ENCODE data around the gene TTC9. TPM values are rescaled to one million over a fixed set of nuclear protein-coding genes. Genes with fewer than 3 reads are reported as not detected.
"Not testable (repeated sequence)": the region's sequence is repeated elsewhere in the genome, so short reads cannot be mapped to it uniquely, and the experiment has no call there.

TTC9 gene
- total and polyA plus RNA-seq, 4 experiments from 2014 or later = 9.2 to 25.9 (median 20.8) TPM

GRCh38 chr14:70697701-70698100 lies 56.0 kb downstream of the TTC9 start:
- Mint-ChIP-seq H3K4me3 (no peak overlapping the region), H3K27me3 (no peaks in the 10 kb centered on the region), H3K9me3 (no peaks in the 10 kb centered on the region), H3K36me3 (no peaks in the 10 kb centered on the region), H3K4me1 (peaks cover 0 to 4% (median 0%) of the 10 kb centered on the region in 4 donors), H3K27ac (no peak overlapping the region)
- Histone ChIP-seq H3K9me3 (ENCODE audit: control insufficient read depth in 1 of 2, low read length in 2 of 2) (no peaks in the 10 kb centered on the region), H3K36me3 (ENCODE audit: insufficient read depth, low read length) (no peaks in the 10 kb centered on the region), H3K27ac (ENCODE audit: low read depth, low read length) (no peak overlapping the region), H3K4me3 (ENCODE audit: low read length in 2 of 2) (no peak overlapping the region), H3K4me1 (ENCODE audit: insufficient read depth, low read length) (no peaks in the 10 kb centered on the region), H3K27me3 (ENCODE audit: insufficient read depth, low read length) (no peaks in the 10 kb centered on the region)
- intact Hi-C loops (cut with micrococcal nuclease) = no loop called here
- POLR2A ChIA-PET (ENCODE audit: partially characterized antibody) = no interaction called here
- DNase-seq = no peak
- CTCF ChIA-PET (ENCODE audit: partially characterized antibody) = no interaction called here

GRCh38 chr14:70698288-70698687 lies 56.6 kb downstream of the TTC9 start:
- Histone ChIP-seq H3K27me3 (ENCODE audit: insufficient read depth, low read length) (no peaks in the 10 kb centered on the region), H3K36me3 (ENCODE audit: insufficient read depth, low read length) (no peaks in the 10 kb centered on the region), H3K4me3 (ENCODE audit: low read length in 2 of 2) (no peak overlapping the region), H3K4me1 (ENCODE audit: insufficient read depth, low read length) (no peaks in the 10 kb centered on the region), H3K27ac (ENCODE audit: low read depth, low read length) (no peak overlapping the region), H3K9me3 (ENCODE audit: control insufficient read depth in 1 of 2, low read length in 2 of 2) (no peaks in the 10 kb centered on the region)
- Mint-ChIP-seq H3K27me3 (no peaks in the 10 kb centered on the region), H3K27ac (no peak overlapping the region), H3K9me3 (no peaks in the 10 kb centered on the region), H3K4me3 (no peak overlapping the region), H3K36me3 (no peaks in the 10 kb centered on the region), H3K4me1 (peaks cover 0 to 4% (median 0%) of the 10 kb centered on the region in 4 donors)
- DNase-seq = no peak
- POLR2A ChIA-PET (ENCODE audit: partially characterized antibody) = no interaction called here
- intact Hi-C loops (cut with micrococcal nuclease) = no loop called here
- CTCF ChIA-PET (ENCODE audit: partially characterized antibody) = no interaction called here

GRCh38 chr14:70699646-70700045 lies 57.9 kb downstream of the TTC9 start:
- intact Hi-C loops (cut with micrococcal nuclease) = no loop called here
- H3K4me1 ChIP-seq (ENCODE audit: insufficient read depth, low read length) = no peaks in the 10 kb centered on the region
- H3K36me3 ChIP-seq (ENCODE audit: insufficient read depth, low read length) = no peaks in the 10 kb centered on the region
- DNase-seq = no peak
- Mint-ChIP-seq H3K36me3 (no peaks in the 10 kb centered on the region), H3K9me3 (no peaks in the 10 kb centered on the region), H3K27ac (peak overlapping the region in 1 of 7 donors; percentile 59), H3K27me3 (peaks cover 0 to under 1% of the 10 kb centered on the region in 2 donors), H3K4me3 (no peak overlapping the region), H3K4me1 (peaks cover 0 to 4% (median 0%) of the 10 kb centered on the region in 4 donors)
- no peak overlapping the region for H3K27ac ChIP-seq (ENCODE audit: low read depth, low read length)
- no peaks in the 10 kb centered on the region for H3K9me3 ChIP-seq (ENCODE audit: control insufficient read depth in 1 of 2, low read length in 2 of 2)
- no peaks in the 10 kb centered on the region for H3K27me3 ChIP-seq (ENCODE audit: insufficient read depth, low read length)
- H3K4me3 ChIP-seq (ENCODE audit: low read length in 2 of 2) = no peak overlapping the region
- ChIA-PET CTCF (ENCODE audit: partially characterized antibody) (interaction anchor here (2.4 kb wide), 1 partner anchor 13 kb away, joined by 8 read pairs; no protein-coding TSS in a partner anchor), POLR2A (ENCODE audit: partially characterized antibody) (no interaction called here)

DNA sequence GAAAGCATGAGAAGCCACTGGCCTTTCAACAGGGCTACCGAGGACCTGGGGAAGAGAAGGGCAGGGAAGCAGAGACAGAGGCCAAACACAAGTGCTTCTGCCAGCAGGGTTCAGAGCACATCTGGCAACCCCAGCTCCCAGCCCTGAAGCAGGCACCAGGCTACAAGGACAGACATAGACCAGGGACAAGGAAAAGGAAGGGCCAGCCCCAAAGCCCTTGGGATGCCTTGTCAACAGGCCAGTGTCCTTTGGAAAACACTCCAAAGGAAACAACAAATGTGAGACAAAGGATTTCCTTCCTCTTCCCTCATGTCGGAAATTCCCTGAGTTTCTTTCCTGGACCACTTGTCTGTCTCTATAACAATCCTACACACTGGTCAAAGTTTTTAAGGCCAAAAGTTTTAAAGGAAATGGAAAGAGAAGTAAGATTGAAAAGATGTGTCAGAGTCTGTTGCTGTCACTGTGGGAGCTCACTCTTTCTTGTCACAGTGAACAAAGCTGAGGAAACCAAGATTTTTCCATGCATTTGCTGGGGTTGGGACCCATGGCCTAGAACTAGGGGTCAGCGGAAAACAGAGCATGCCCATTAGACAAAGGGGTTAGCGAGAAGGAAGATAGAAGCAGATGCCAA lies 59.4 kb downstream of the TTC9 start:
- H3K9me3 Mint-ChIP-seq = no peaks in the 10 kb centered on the region
- H3K36me3 ChIP-seq (ENCODE audit: insufficient read depth, low read length) = no peaks in the 10 kb centered on the region
- H3K4me3 ChIP-seq (ENCODE audit: low read length in 2 of 2) = no peak overlapping the region
- H3K27me3 Mint-ChIP-seq = peaks cover 0 to 1% of the 10 kb centered on the region in 2 donors
- no peaks in the 10 kb centered on the region for H3K4me1 ChIP-seq (ENCODE audit: insufficient read depth, low read length)
- no peak overlapping the region for H3K4me3 Mint-ChIP-seq
- CTCF ChIA-PET (ENCODE audit: partially characterized antibody) = interaction anchor here (2.4 kb wide), 1 partner anchor 12 kb away, joined by 8 read pairs; no protein-coding TSS in a partner anchor
- POLR2A ChIA-PET (ENCODE audit: partially characterized antibody) = no interaction called here
- H3K27ac ChIP-seq (ENCODE audit: low read depth, low read length) = no peak overlapping the region
- H3K9me3 ChIP-seq (ENCODE audit: control insufficient read depth in 1 of 2, low read length in 2 of 2) = no peaks in the 10 kb centered on the region
- H3K27ac Mint-ChIP-seq = no peak overlapping the region
- H3K27me3 ChIP-seq (ENCODE audit: insufficient read depth, low read length) = no peaks in the 10 kb centered on the region
- intact Hi-C loops (cut with micrococcal nuclease) = no loop called here
- peaks cover 0 to 4% (median 0%) of the 10 kb centered on the region in 4 donors for H3K4me1 Mint-ChIP-seq
- no peaks in the 10 kb centered on the region for H3K36me3 Mint-ChIP-seq
- no peak for DNase-seq

- no peaks in the 10 kb centered on the region for H3K9me3 Mint-ChIP-seq
- CTCF ChIA-PET (ENCODE audit: partially characterized antibody) = interaction anchor here (1.5 kb wide), 1 partner anchor 82 kb away, joined by 6 read pairs; no protein-coding TSS in a partner anchor
Measured at GRCh38 chr14:70701610-70702009, 59.9 kb downstream of the TTC9 start.

GRCh38 chr14:70702161-70702560 lies 60.4 kb downstream of the TTC9 start:
- ChIA-PET POLR2A (ENCODE audit: partially characterized antibody) (no interaction called here), CTCF (ENCODE audit: partially characterized antibody) (interaction anchor here (1.5 kb wide), 1 partner anchor 82 kb away, joined by 6 read pairs; no protein-coding TSS in a partner anchor)
- Mint-ChIP-seq H3K36me3 (no peaks in the 10 kb centered on the region), H3K27ac (no peak overlapping the region), H3K4me1 (peaks cover 0 to 4% (median 0%) of the 10 kb centered on the region in 4 donors), H3K4me3 (no peak overlapping the region), H3K9me3 (no peaks in the 10 kb centered on the region), H3K27me3 (peaks cover 0 to 1% of the 10 kb centered on the region in 2 donors)
- no peaks in the 10 kb centered on the region for H3K9me3 ChIP-seq (ENCODE audit: control insufficient read depth in 1 of 2, low read length in 2 of 2)
- intact Hi-C loops (cut with micrococcal nuclease) = no loop called here
- H3K27me3 ChIP-seq (ENCODE audit: insufficient read depth, low read length) = no peaks in the 10 kb centered on the region
- DNase-seq = no peak
- no peak overlapping the region for H3K27ac ChIP-seq (ENCODE audit: low read depth, low read length)
- no peaks in the 10 kb centered on the region for H3K4me1 ChIP-seq (ENCODE audit: insufficient read depth, low read length)
- no peak overlapping the region for H3K4me3 ChIP-seq (ENCODE audit: low read length in 2 of 2)
- no peaks in the 10 kb centered on the region for H3K36me3 ChIP-seq (ENCODE audit: insufficient read depth, low read length)

More at GRCh38 chr14:70701610-70702009, 59.9 kb downstream of the TTC9 start:
- H3K4me3 Mint-ChIP-seq = no peak overlapping the region
- Histone ChIP-seq H3K4me1 (ENCODE audit: insufficient read depth, low read length) (no peaks in the 10 kb centered on the region), H3K9me3 (ENCODE audit: control insufficient read depth in 1 of 2, low read length in 2 of 2) (no peaks in the 10 kb centered on the region), H3K27ac (ENCODE audit: low read depth, low read length) (no peak overlapping the region), H3K27me3 (ENCODE audit: insufficient read depth, low read length) (no peaks in the 10 kb centered on the region), H3K4me3 (ENCODE audit: low read length in 2 of 2) (no peak overlapping the region), H3K36me3 (ENCODE audit: insufficient read depth, low read length) (no peaks in the 10 kb centered on the region)
- DNase-seq = no peak
- POLR2A ChIA-PET (ENCODE audit: partially characterized antibody) = no interaction called here
- no peak overlapping the region for H3K27ac Mint-ChIP-seq
- H3K27me3 Mint-ChIP-seq = peaks cover 0 to 1% of the 10 kb centered on the region in 2 donors
- intact Hi-C loops (cut with micrococcal nuclease) = no loop called here
- H3K36me3 Mint-ChIP-seq = no peaks in the 10 kb centered on the region
- H3K4me1 Mint-ChIP-seq = peaks cover 0 to 4% (median 0%) of the 10 kb centered on the region in 4 donors

GRCh38 chr14:70703621-70704168 lies 62.0 kb downstream of the TTC9 start:
- H3K4me3 ChIP-seq (ENCODE audit: low read length in 2 of 2); intact Hi-C loops (cut with micrococcal nuclease); H3K36me3 Mint-ChIP-seq; H3K4me1 Mint-ChIP-seq; H3K27ac ChIP-seq (ENCODE audit: low read depth, low read length); H3K27me3 Mint-ChIP-seq; H3K9me3 Mint-ChIP-seq; H3K36me3 ChIP-seq (ENCODE audit: insufficient read depth, low read length); H3K9me3 ChIP-seq (ENCODE audit: control insufficient read depth in 1 of 2, low read length in 2 of 2); H3K27ac Mint-ChIP-seq; H3K4me3 Mint-ChIP-seq; DNase-seq; H3K4me1 ChIP-seq (ENCODE audit: insufficient read depth, low read length); H3K27me3 ChIP-seq (ENCODE audit: insufficient read depth, low read length): not testable (repeated sequence)
- POLR2A ChIA-PET (ENCODE audit: partially characterized antibody) = interaction anchor here (0.6 kb wide), 1 partner anchor 55 kb away, joined by 6 read pairs; no protein-coding TSS in a partner anchor
- CTCF ChIA-PET (ENCODE audit: partially characterized antibody) = interaction anchor here (1.0 to 1.9 kb wide), 3 partner anchors 10 to 114 kb away, joined by 3 to 5 read pairs (median 3); no protein-coding TSS in a partner anchor
